Effector memory CD4-positive, alpha-beta T cell (primary cell): Measurements from ENCODE around the gene DMRT1.
A peak's percentile ranks its signal among the peaks of the same experiment; 100 is the strongest.
"Not testable (repeated sequence)": the region's sequence is repeated elsewhere in the genome, so short reads cannot be mapped to it uniquely, and the experiment has no call there.

Source experiments
- DNase-seq, 3 donors: peaks; one replicate each; pipeline ENCODE4 v3.0.0-alpha.2; 2020
- H3K27ac ChIP-seq: 2 replicates; pipeline ENCODE4 v1.7.0; 2013; ENCODE audit warnings: mild to moderate bottlenecking, low read length, moderate library complexity; ENCODE audit not compliant: insufficient read depth, poor library complexity, severe bottlenecking
- H3K27me3 ChIP-seq: replicated peaks from 2 replicates; pipeline ENCODE4 v1.7.0; 2013; ENCODE audit warnings: mild to moderate bottlenecking, low read length; ENCODE audit not compliant: insufficient read depth, control insufficient read depth, poor library complexity, severe bottlenecking
- H3K36me3 ChIP-seq: 2 replicates; pipeline ENCODE4 v1.7.0; 2013; ENCODE audit warnings: mild to moderate bottlenecking, low read length, moderate library complexity; ENCODE audit not compliant: control insufficient read depth, insufficient read depth
- H3K4me1 ChIP-seq: 2 replicates; pipeline ENCODE4 v1.7.0; 2013; ENCODE audit warnings: low read length, mild to moderate bottlenecking; ENCODE audit not compliant: control insufficient read depth, insufficient read depth, poor library complexity, severe bottlenecking
- H3K4me3 ChIP-seq: 2 replicates; pipeline ENCODE4 v1.7.0; 2013; ENCODE audit warnings: low read length, low read depth, mild to moderate bottlenecking; ENCODE audit not compliant: insufficient read depth, poor library complexity, severe bottlenecking
- H3K9me3 ChIP-seq: 2 replicates; pipeline ENCODE4 v1.7.0; 2013; ENCODE audit warnings: mild to moderate bottlenecking, low read length, moderate library complexity; ENCODE audit not compliant: control insufficient read depth

DMRT1 gene

GRCh38 chr9:995192-995591, 153.7 kb downstream of the DMRT1 start:
- no peaks in the 10 kb centered on the region for H3K4me1 ChIP-seq
- H3K36me3 ChIP-seq = no peaks in the 10 kb centered on the region
- H3K4me3 ChIP-seq = no peak overlapping the region
- H3K27me3 ChIP-seq = no peaks in the 10 kb centered on the region
- DNase-seq = no peak
- H3K9me3 ChIP-seq = no peaks in the 10 kb centered on the region
- H3K27ac ChIP-seq = no peak overlapping the region

GRCh38 chr9:995781-996180, 154.3 kb downstream of the DMRT1 start:
- no peaks in the 10 kb centered on the region for H3K36me3 ChIP-seq
- H3K9me3 ChIP-seq = no peaks in the 10 kb centered on the region
- DNase-seq = no peak
- no peaks in the 10 kb centered on the region for H3K4me1 ChIP-seq
- H3K27me3 ChIP-seq = no peaks in the 10 kb centered on the region
- no peak overlapping the region for H3K27ac ChIP-seq
- no peak overlapping the region for H3K4me3 ChIP-seq

- H3K4me1 ChIP-seq, H3K4me3 ChIP-seq, H3K9me3 ChIP-seq, H3K27ac ChIP-seq, H3K36me3 ChIP-seq, DNase-seq, H3K27me3 ChIP-seq: not testable (repeated sequence)
Observed at GRCh38 chr9:998299-999110, 157.0 kb downstream of the DMRT1 start.

GRCh38 chr9:1001838-1002237, 160.3 kb downstream of the DMRT1 start:
- H3K27me3 ChIP-seq = no peaks in the 10 kb centered on the region
- H3K4me3 ChIP-seq = no peak overlapping the region
- no peaks in the 10 kb centered on the region for H3K4me1 ChIP-seq
- no peaks in the 10 kb centered on the region for H3K36me3 ChIP-seq
- no peaks in the 10 kb centered on the region for H3K9me3 ChIP-seq
- no peak for DNase-seq
- H3K27ac ChIP-seq = no peak overlapping the region

- no peak for DNase-seq
- Histone ChIP-seq H3K9me3 (no peaks in the 10 kb centered on the region), H3K27ac (no peak overlapping the region), H3K36me3 (no peaks in the 10 kb centered on the region), H3K27me3 (no peaks in the 10 kb centered on the region), H3K4me3 (no peak overlapping the region), H3K4me1 (no peaks in the 10 kb centered on the region)
Observed at GRCh38 chr9:1002678-1003077, 161.2 kb downstream of the DMRT1 start.

- H3K4me3 ChIP-seq = no peak overlapping the region
- H3K36me3 ChIP-seq = no peaks in the 10 kb centered on the region
- no peaks in the 10 kb centered on the region for H3K9me3 ChIP-seq
- no peak overlapping the region for H3K27ac ChIP-seq
- no peak for DNase-seq
- no peaks in the 10 kb centered on the region for H3K4me1 ChIP-seq
- no peaks in the 10 kb centered on the region for H3K27me3 ChIP-seq
Observed at GRCh38 chr9:1005043-1005667, 163.7 kb downstream of the DMRT1 start.

- no peak for DNase-seq
- Histone ChIP-seq H3K36me3 (no peaks in the 10 kb centered on the region), H3K9me3 (no peaks in the 10 kb centered on the region), H3K4me1 (no peaks in the 10 kb centered on the region), H3K27me3 (no peaks in the 10 kb centered on the region), H3K27ac (no peak overlapping the region), H3K4me3 (no peak overlapping the region)
Observed at GRCh38 chr9:1007312-1007711, 165.8 kb downstream of the DMRT1 start.

GRCh38 chr9:1008216-1008615, 166.7 kb downstream of the DMRT1 start:
- Histone ChIP-seq H3K4me3 (no peak overlapping the region), H3K36me3 (no peaks in the 10 kb centered on the region), H3K27ac (no peak overlapping the region), H3K27me3 (no peaks in the 10 kb centered on the region), H3K9me3 (no peaks in the 10 kb centered on the region), H3K4me1 (no peaks in the 10 kb centered on the region)
- DNase-seq = no peak

GRCh38 chr9:1009101-1009707, 167.7 kb downstream of the DMRT1 start:
- H3K4me1 ChIP-seq = no peaks in the 10 kb centered on the region
- DNase-seq = peak; percentile 29 to 56 (median 36)

GRCh38 chr9:1013021-1013420, 171.5 kb downstream of the DMRT1 start:
- H3K4me1 ChIP-seq = no peaks in the 10 kb centered on the region
- no peak overlapping the region for H3K27ac ChIP-seq
- H3K36me3 ChIP-seq = no peaks in the 10 kb centered on the region
- no peak overlapping the region for H3K4me3 ChIP-seq
- H3K27me3 ChIP-seq = no peaks in the 10 kb centered on the region
- no peak for DNase-seq
- no peaks in the 10 kb centered on the region for H3K9me3 ChIP-seq

More at GRCh38 chr9:1009101-1009707, 167.7 kb downstream of the DMRT1 start:
- Histone ChIP-seq H3K27ac (no peak overlapping the region), H3K36me3 (no peaks in the 10 kb centered on the region), H3K27me3 (no peaks in the 10 kb centered on the region), H3K4me3 (no peak overlapping the region), H3K9me3 (no peaks in the 10 kb centered on the region)
